HCT116 (cell line): ENCODE results near the gene KCNJ10. TPM values are rescaled to one million over a fixed set of nuclear protein-coding genes. Genes with fewer than 3 reads are reported as not detected.
A peak's percentile ranks its signal among the peaks of the same experiment; 100 is the strongest.

Source experiments
- ATAC-seq: fragments of 200-7000 bp; cut with Tn5 transposase; 2 replicates; pipeline ENCODE4 v1.9.1; 2020; ENCODE audit warnings: mild to moderate bottlenecking, moderate library complexity
- BruUV-seq: library from RNA; stranded (reverse); fragments of 400-500 nt; replicated peaks from 2 replicates; lab custom pipeline; 2021; lab: Mats Ljungman, UMichigan
- CTCF ChIA-PET: fragments of 300-600 bp; sonication (Branson Sonifier 250); formaldehyde crosslinking; loops from one replicate; lab custom pipeline; 2021; ENCODE audit warnings: antibody characterized with exemption; lab: Charles Lee
- POLR2A ChIA-PET: fragments of 300-600, 350-600 bp; sonication (Branson Sonifier 250); formaldehyde crosslinking; loops from one replicate; lab custom pipeline; 2021; ENCODE audit warnings: antibody characterized with exemption; lab: Charles Lee
- RAD21 ChIA-PET, 2 experiments: fragments of 300-600 bp; sonication (Branson Sonifier 250); formaldehyde crosslinking; loops; one replicate each; lab custom pipeline; 2023; ENCODE audit warnings: low total read pairs in 2 of 2; ENCODE audit not compliant: uncharacterized antibody in 2 of 2, unreplicated experiment in 2 of 2, low non-redundant PET in 1 of 2; lab: Charles Lee
- DNase-seq: peaks from one replicate; pipeline ENCODE4 v3.0.0-alpha.2; 2010; ENCODE audit warnings: low read depth, low spot score
- H2AFZ ChIP-seq: fragments of 200-600 bp; shearing (Covaris generic), sonication (generic); 2 replicates; pipeline ENCODE4 v1.6.1; 2017; ENCODE audit warnings: low read depth, mixed run types, mixed read lengths, antibody characterized with exemption, low read length; ENCODE audit not compliant: poor library complexity, severe bottlenecking
- H3K27ac ChIP-seq: 2 replicates; pipeline ENCODE4 v1.5.1; 2012; ENCODE audit warnings: low read depth, low read length
- H3K27me3 ChIP-seq: fragments of 200-600 bp; sonication (generic); 2 replicates; pipeline ENCODE4 v1.6.1; 2016; ENCODE audit warnings: mixed run types, low read length, mixed read lengths; ENCODE audit not compliant: insufficient read depth
- H3K36me3 ChIP-seq, 2 experiments: fragments of 200-500 bp in 1 of 2; fragments of 200-600 bp in 1 of 2; sonication (Bioruptor generic) in 1 of 2; sonication (generic) in 1 of 2; 2 replicates each; pipeline versions ENCODE4 v1.5.1 to v1.6.1; 2014 to 2016; ENCODE audit warnings: low read length in 2 of 2, inconsistent platforms in 1 of 2, mixed read lengths in 1 of 2, mixed run types in 1 of 2; ENCODE audit not compliant: insufficient read depth in 2 of 2, control insufficient read depth in 1 of 2
- H3K4me1 ChIP-seq, 2 experiments: fragments of 200-600 bp in 1 of 2; sonication (generic) in 1 of 2; 2 replicates each; pipeline versions ENCODE4 v1.5.1 to v1.6.1; 2012 to 2017; ENCODE audit warnings: low read length in 2 of 2, inconsistent platforms in 1 of 2, mild to moderate bottlenecking in 1 of 2, mixed read lengths in 1 of 2, mixed run types in 1 of 2, moderate library complexity in 1 of 2; ENCODE audit not compliant: insufficient read depth in 2 of 2, control insufficient read depth in 1 of 2
- H3K4me2 ChIP-seq: fragments of 200-600 bp; sonication (generic); 2 replicates; pipeline ENCODE4 v1.6.1; 2017; ENCODE audit warnings: mixed run types, low read length, mixed read lengths
- H3K4me3 ChIP-seq, 2 experiments: fragments of 200-600 bp in 1 of 2; sonication (generic) in 1 of 2; replicated peaks in 1 of 2; 2 replicates each; pipeline ENCODE4 v1.5.1; 2011 to 2016; ENCODE audit warnings: low read length in 2 of 2, control low read depth in 1 of 2, low read depth in 1 of 2, mild to moderate bottlenecking in 1 of 2, mixed read lengths in 1 of 2, mixed run types in 1 of 2
- H3K79me2 ChIP-seq: fragments of 200-600 bp; sonication (generic); 2 replicates; pipeline ENCODE4 v1.6.1; 2017; ENCODE audit warnings: mild to moderate bottlenecking, mixed run types, low read length, moderate library complexity, mixed read lengths; ENCODE audit not compliant: insufficient read depth
- H3K9ac ChIP-seq: fragments of 200-600 bp; sonication (generic); 2 replicates; pipeline ENCODE4 v1.6.1; 2016; ENCODE audit warnings: low read length, mixed read lengths
- H3K9me2 ChIP-seq: fragments of 200-600 bp; sonication (generic), shearing (Covaris generic); 2 replicates; pipeline ENCODE4 v1.6.1; 2017; ENCODE audit warnings: mixed run types, mild to moderate bottlenecking, moderate library complexity; ENCODE audit not compliant: insufficient read depth
- H3K9me3 ChIP-seq, 2 experiments: fragments of 200-500 bp in 1 of 2; fragments of 200-600 bp in 1 of 2; sonication (Bioruptor generic) in 1 of 2; sonication (generic) in 1 of 2; 2 replicates each; pipeline ENCODE4 v1.6.1; 2014 to 2017; ENCODE audit warnings: low read length in 2 of 2, mixed read lengths in 2 of 2, inconsistent platforms in 1 of 2, low read depth in 1 of 2, mild to moderate bottlenecking in 1 of 2, mixed run types in 1 of 2, moderate library complexity in 1 of 2; ENCODE audit not compliant: control insufficient read depth in 1 of 2, insufficient read depth in 1 of 2
- H4K20me1 ChIP-seq: fragments of 200-600 bp; sonication (generic), shearing (Covaris generic); 2 replicates; pipeline ENCODE4 v1.6.1; 2017; ENCODE audit warnings: mixed run types, mild to moderate bottlenecking, moderate library complexity; ENCODE audit not compliant: insufficient read depth
- CBX3 ChIP-seq: IDR thresholded peaks from 2 replicates; pipeline ENCODE4 v1.6.1; 2012; ENCODE audit warnings: low read depth
- EGR1 ChIP-seq: IDR thresholded peaks from 2 replicates; pipeline ENCODE4 v1.6.1; 2012; ENCODE audit warnings: low read depth
- FOSL1 ChIP-seq: IDR thresholded peaks from 2 replicates; pipeline ENCODE4 v1.6.1; 2012; ENCODE audit warnings: low read depth
- JUND ChIP-seq: IDR thresholded peaks from 2 replicates; pipeline ENCODE4 v1.6.1; 2012
- POLR2AphosphoS5 ChIP-seq: IDR thresholded peaks from 2 replicates; pipeline ENCODE4 v1.6.1; 2011; ENCODE audit warnings: mild to moderate bottlenecking, low read depth, low read length, moderate library complexity
- RAD21 ChIP-seq: IDR thresholded peaks from 2 replicates; pipeline ENCODE4 v1.6.1; 2012; ENCODE audit warnings: low read depth, mild to moderate bottlenecking
- TCF7L2 ChIP-seq: IDR thresholded peaks from 2 replicates; pipeline ENCODE4 v1.7.0; 2011; ENCODE audit warnings: borderline replicate concordance, inconsistent platforms; ENCODE audit not compliant: insufficient read depth, insufficient read length; ENCODE audit errors: extremely low read depth
- ZFX ChIP-seq: fragments of 450-650 bp; IDR thresholded peaks from 2 replicates; pipeline ENCODE4 v1.6.1; 2017
- ZNF274 ChIP-seq: fragments of 200-500 bp; sonication (Bioruptor generic); IDR thresholded peaks from 2 replicates; pipeline ENCODE4 v1.6.1; 2014; ENCODE audit warnings: mild to moderate bottlenecking, low read depth, low read length, inconsistent platforms
- intact Hi-C: fragments of 100-400 bp; cut with micrococcal nuclease; formaldehyde crosslinking; loops from 2 replicates; pipeline ENCODE4 v1.10.0; 2022
- total RNA-seq: library from RNA; stranded (reverse); gene quantifications from one replicate; pipeline ENCODE4 v1.2.1, GENCODE V29; 2021; ENCODE audit not compliant: unreplicated experiment
- TF ChIP-seq, protein P1 (sequence below), 3 experiments: fragments of 200-600 bp in 1 of 3; sonication (generic) in 1 of 3; IDR thresholded peaks in 2 of 3; conservative IDR thresholded peaks in 1 of 3; 2 replicates each; pipeline ENCODE4 v1.5.1; 2012 to 2017; ENCODE audit warnings: low read depth in 2 of 3, low read length in 2 of 3, antibody characterized with exemption in 1 of 3, borderline replicate concordance in 1 of 3, control low read depth in 1 of 3, mild to moderate bottlenecking in 1 of 3, mixed read lengths in 1 of 3, mixed run types in 1 of 3, moderate library complexity in 1 of 3; ENCODE audit not compliant: insufficient read depth in 1 of 3
- TF ChIP-seq, protein P2 (sequence below): IDR thresholded peaks from 2 replicates; pipeline ENCODE4 v1.6.1; 2012
- TF ChIP-seq, protein P3 (sequence below): IDR thresholded peaks from 2 replicates; pipeline ENCODE4 v1.6.1; 2012

The KCNJ10 gene
- total RNA-seq, 1 experiment from 2014 or later = 0.57 TPM

DNA sequence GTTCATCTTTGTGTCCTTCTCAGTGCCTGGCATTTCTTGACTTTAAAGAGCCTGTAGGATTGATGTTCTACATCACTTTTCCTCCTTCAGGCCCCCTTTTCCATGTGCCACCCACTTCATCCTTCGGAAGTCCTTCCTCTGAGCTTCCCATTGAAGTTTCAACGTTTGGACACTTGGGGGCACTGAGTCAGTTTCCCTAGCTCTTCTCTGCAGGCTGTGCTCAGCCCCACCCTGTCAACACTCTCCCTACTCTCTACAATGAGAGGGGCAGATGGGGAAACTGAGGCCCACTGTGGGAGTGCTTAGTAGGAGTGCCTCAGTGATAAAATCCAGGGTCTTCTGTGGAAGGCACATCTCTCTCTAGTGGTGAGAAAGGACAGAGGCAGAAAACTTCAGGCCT lies 11.9 kb downstream of the KCNJ10 start:
- ChIA-PET POLR2A (no interaction called here), CTCF (interaction anchor here (0.6 to 6.1 kb wide), 11 partner anchors 9 to 319 kb away, joined by 3 to 33 read pairs (median 4); partner anchors contain the start of gene KCNJ9)
- Histone ChIP-seq H3K36me3 (no peaks in the 10 kb centered on the region), H3K9me2 (no peaks in the 10 kb centered on the region), H3K4me1 (peaks cover 0 to 3% of the 10 kb centered on the region in 2 experiments; a peak in 1 of 4 replicates), H3K4me3 (no peak overlapping the region), H3K4me2 (no peak overlapping the region), H3K79me2 (no peaks in the 10 kb centered on the region), H2AFZ (no peak overlapping the region), H3K27me3 (peaks cover 8% of the 10 kb centered on the region), H4K20me1 (no peaks in the 10 kb centered on the region)
- intact Hi-C loops = no loop called here
- no TSS peak for BruUV-seq
- peak; percentile 87 for ATAC-seq
- no peak for TF ChIP-seq TCF7L2
- TF ChIP-seq, protein P1, sequence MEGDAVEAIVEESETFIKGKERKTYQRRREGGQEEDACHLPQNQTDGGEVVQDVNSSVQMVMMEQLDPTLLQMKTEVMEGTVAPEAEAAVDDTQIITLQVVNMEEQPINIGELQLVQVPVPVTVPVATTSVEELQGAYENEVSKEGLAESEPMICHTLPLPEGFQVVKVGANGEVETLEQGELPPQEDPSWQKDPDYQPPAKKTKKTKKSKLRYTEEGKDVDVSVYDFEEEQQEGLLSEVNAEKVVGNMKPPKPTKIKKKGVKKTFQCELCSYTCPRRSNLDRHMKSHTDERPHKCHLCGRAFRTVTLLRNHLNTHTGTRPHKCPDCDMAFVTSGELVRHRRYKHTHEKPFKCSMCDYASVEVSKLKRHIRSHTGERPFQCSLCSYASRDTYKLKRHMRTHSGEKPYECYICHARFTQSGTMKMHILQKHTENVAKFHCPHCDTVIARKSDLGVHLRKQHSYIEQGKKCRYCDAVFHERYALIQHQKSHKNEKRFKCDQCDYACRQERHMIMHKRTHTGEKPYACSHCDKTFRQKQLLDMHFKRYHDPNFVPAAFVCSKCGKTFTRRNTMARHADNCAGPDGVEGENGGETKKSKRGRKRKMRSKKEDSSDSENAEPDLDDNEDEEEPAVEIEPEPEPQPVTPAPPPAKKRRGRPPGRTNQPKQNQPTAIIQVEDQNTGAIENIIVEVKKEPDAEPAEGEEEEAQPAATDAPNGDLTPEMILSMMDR (IDR thresholded peaks at IDR 0.05 in 2 of 3, conservative IDR thresholded peaks at IDR 0.05 in 1 of 3; ENCODE audit: borderline replicate concordance in 1 of 3, insufficient read depth in 1 of 3, low read depth in 2 of 3, low read length in 2 of 3) = peak; percentile 37 to 51 (median 46); a peak in 5 of 6 replicates
- no peak for TF ChIP-seq JUND
- TF ChIP-seq, protein P2, sequence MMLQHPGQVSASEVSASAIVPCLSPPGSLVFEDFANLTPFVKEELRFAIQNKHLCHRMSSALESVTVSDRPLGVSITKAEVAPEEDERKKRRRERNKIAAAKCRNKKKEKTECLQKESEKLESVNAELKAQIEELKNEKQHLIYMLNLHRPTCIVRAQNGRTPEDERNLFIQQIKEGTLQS = no peak
- no peak for TF ChIP-seq POLR2AphosphoS5
- TF ChIP-seq ZFX = no peak
- TF ChIP-seq, protein P3, sequence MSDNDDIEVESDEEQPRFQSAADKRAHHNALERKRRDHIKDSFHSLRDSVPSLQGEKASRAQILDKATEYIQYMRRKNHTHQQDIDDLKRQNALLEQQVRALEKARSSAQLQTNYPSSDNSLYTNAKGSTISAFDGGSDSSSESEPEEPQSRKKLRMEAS = no peak
- no peak for TF ChIP-seq EGR1
- TF ChIP-seq RAD21 = peak; percentile 32; the same call in 1 of the 2 replicates
- TF ChIP-seq ZNF274 = no peak
- TF ChIP-seq CBX3 = no peak
- no peak for TF ChIP-seq FOSL1
- TF ChIP-seq, all 23 proteins: peak for 2
- Histone ChIP-seq H3K9ac (no peak overlapping the region), H3K27ac (no peak overlapping the region), H3K9me3 (no peaks in the 10 kb centered on the region)
- no peak for DNase-seq
- RAD21 ChIA-PET = interaction anchor here (1.2 to 1.5 kb wide), 2 partner anchors 20 to 21 kb away, joined by 4 to 7 read pairs; no protein-coding TSS in a partner anchor
